ENCODE data around the gene KANK4. TPM values are rescaled to one million over a fixed set of nuclear protein-coding genes. Genes with fewer than 3 reads are reported as not detected.
"Not testable (repeated sequence)": the region's sequence is repeated elsewhere in the genome, so short reads cannot be mapped to it uniquely, and the experiment has no call there.

Gene KANK4
- total and polyA plus RNA-seq, 8 donors: 2.4 to 12.5 (median 8.6) TPM

- Histone ChIP-seq H3K36me3 (no peaks in the 10 kb centered on the region), H3K27ac (no peak overlapping the region), H3K9me3 (no peaks in the 10 kb centered on the region), H3K27me3 (no peaks in the 10 kb centered on the region), H3K4me3 (no peak overlapping the region), H3K4me1 (no peaks in the 10 kb centered on the region)
- intact Hi-C loops (cut with DNase I): no loop called here
- no peak for TF ChIP-seq CTCF (IDR thresholded peaks at IDR 0.05)
- WGBS, 2 donors: 59 to 76% methylated on average over 9 of the region's 9 CpGs
- DNase-seq (no peak), ATAC-seq (peak in 1 of 4 donors; percentile 69), FAIRE-seq (no peak)
Observed at GRCh38 chr1:62240651-62241370, 78.4 kb downstream of the KANK4 start.

GRCh38 chr1:62239652-62240403 is 79.4 kb downstream of the KANK4 start:
- H3K36me3 ChIP-seq; H3K27me3 ChIP-seq; H3K4me3 ChIP-seq; H3K27ac ChIP-seq; ATAC-seq; FAIRE-seq; intact Hi-C loops (cut with DNase I); H3K4me1 ChIP-seq; DNase-seq; H3K9me3 ChIP-seq: not testable (repeated sequence)
- 94 to 97% methylated on average over 3 of the region's 3 CpGs for WGBS, 2 donors

GRCh38 chr1:62238507-62238906 is 80.7 kb downstream of the KANK4 start:
- intact Hi-C loops (cut with DNase I): no loop called here
- no peak overlapping the region for H3K4me3 ChIP-seq
- DNase-seq (no peak), ATAC-seq (no peak), FAIRE-seq (no peak)
- WGBS, 2 donors: 97% methylated on average over 9 of the region's 9 CpGs
- no peak overlapping the region for H3K27ac ChIP-seq
- H3K27me3 ChIP-seq: no peaks in the 10 kb centered on the region
- H3K4me1 ChIP-seq: no peaks in the 10 kb centered on the region
- H3K36me3 ChIP-seq: no peaks in the 10 kb centered on the region
- H3K9me3 ChIP-seq: no peaks in the 10 kb centered on the region
- no peak for TF ChIP-seq CTCF (IDR thresholded peaks at IDR 0.05)

GRCh38 chr1:62237950-62238374 is 81.3 kb downstream of the KANK4 start:
- Histone ChIP-seq H3K27me3 (no peaks in the 10 kb centered on the region), H3K36me3 (no peaks in the 10 kb centered on the region), H3K4me1 (no peaks in the 10 kb centered on the region), H3K9me3 (no peaks in the 10 kb centered on the region), H3K4me3 (no peak overlapping the region), H3K27ac (no peak overlapping the region)
- DNase-seq: no peak
- intact Hi-C loops (cut with DNase I): no loop called here
- no peak for TF ChIP-seq CTCF (IDR thresholded peaks at IDR 0.05)
- 78 to 80% methylated on average over 8 of the region's 8 CpGs for WGBS, 2 donors
- ATAC-seq: no peak
- no peak for FAIRE-seq

GRCh38 chr1:62237361-62237760 is 81.9 kb downstream of the KANK4 start:
- no peaks in the 10 kb centered on the region for H3K4me1 ChIP-seq
- intact Hi-C loops (cut with DNase I): no loop called here
- H3K27me3 ChIP-seq: no peaks in the 10 kb centered on the region
- TF ChIP-seq CTCF (IDR thresholded peaks at IDR 0.05): no peak
- H3K36me3 ChIP-seq: no peaks in the 10 kb centered on the region
- H3K27ac ChIP-seq: no peak overlapping the region
- no peaks in the 10 kb centered on the region for H3K9me3 ChIP-seq
- 92 to 97% methylated on average over 4 of the region's 4 CpGs for whole genome bisulfite sequencing, 2 donors
- no peak for DNase-seq
- no peak for FAIRE-seq
- no peak overlapping the region for H3K4me3 ChIP-seq
- no peak for ATAC-seq
